GM12873 (cell line): ENCODE data around the gene EHBP1L1.
A peak's percentile ranks its signal among the peaks of the same experiment; 100 is the strongest.

ENCODE experiments used
- CTCF ChIP-seq: IDR thresholded peaks from 2 replicates; pipeline ENCODE4 v1.5.1; 2012; ENCODE audit warnings: low read depth, mild to moderate bottlenecking, moderate library complexity, low read length, control low read depth; ENCODE audit not compliant: insufficient read depth; ENCODE audit errors: missing control alignments

Gene EHBP1L1

GRCh38 chr11:65540290-65541092 is 35.4 kb upstream of the EHBP1L1 start:
- peak; percentile 80 for TF ChIP-seq CTCF

GRCh38 chr11:65541093-65541982 is 34.5 kb upstream of the EHBP1L1 start:
- TF ChIP-seq CTCF = no peak

GRCh38 chr11:65542738-65543390 is 33.0 kb upstream of the EHBP1L1 start:
- TF ChIP-seq CTCF = no peak

GRCh38 chr11:65545853-65546216 is 30.0 kb upstream of the EHBP1L1 start:
- TF ChIP-seq CTCF = no peak

- no peak for TF ChIP-seq CTCF
Observed at GRCh38 chr11:65546217-65546958, 29.5 kb upstream of the EHBP1L1 start.

GRCh38 chr11:65547446-65548125 is 28.3 kb upstream of the EHBP1L1 start:
- no peak for TF ChIP-seq CTCF
